OCI-LY1 (cell line): ENCODE data around the gene TMEM98.
"Not testable (repeated sequence)": the region's sequence is repeated elsewhere in the genome, so short reads cannot be mapped to it uniquely, and the experiment has no call there.

ENCODE experiments used
- H2AFZ ChIP-seq: fragments of 200-600 bp; sonication (generic), shearing (Covaris generic); 2 replicates; pipeline ENCODE4 v1.6.0; 2014; ENCODE audit warnings: antibody characterized with exemption, mild to moderate bottlenecking, low read length
- H3F3A ChIP-seq: fragments of 200-600 bp; sonication (generic), shearing (Covaris generic); 2 replicates; pipeline ENCODE4 v1.6.0; 2014; ENCODE audit warnings: mild to moderate bottlenecking, antibody characterized with exemption, low read length, moderate library complexity; ENCODE audit not compliant: insufficient read depth
- H3K27ac ChIP-seq: fragments of 200-600 bp; sonication (generic); 2 replicates; pipeline ENCODE4 v1.5.1; 2014; ENCODE audit warnings: low read length, mixed run types, mild to moderate bottlenecking, low read depth; ENCODE audit not compliant: poor library complexity, severe bottlenecking
- H3K27me3 ChIP-seq: fragments of 200-600 bp; sonication (generic); 2 replicates; pipeline ENCODE4 v1.6.0; 2014; ENCODE audit warnings: antibody characterized with exemption, mild to moderate bottlenecking, low read length, moderate library complexity; ENCODE audit not compliant: insufficient read depth
- H3K36me3 ChIP-seq: fragments of 200-600 bp; sonication (generic); 2 replicates; pipeline ENCODE4 v1.6.1; 2014; ENCODE audit warnings: mild to moderate bottlenecking, antibody characterized with exemption, low read length, moderate library complexity, mixed read lengths; ENCODE audit not compliant: insufficient read depth
- H3K4me1 ChIP-seq: fragments of 200-600 bp; sonication (generic); 2 replicates; pipeline ENCODE4 v1.5.1; 2014; ENCODE audit warnings: mild to moderate bottlenecking, low read length, moderate library complexity; ENCODE audit not compliant: insufficient read depth, severe bottlenecking
- H3K4me2 ChIP-seq: fragments of 200-600 bp; sonication (generic), shearing (Covaris generic); 2 replicates; pipeline ENCODE4 v1.6.1; 2014; ENCODE audit warnings: low read length
- H3K4me3 ChIP-seq: fragments of 200-600 bp; sonication (generic); 2 replicates; pipeline ENCODE4 v1.5.1; 2014; ENCODE audit warnings: low read length, low read depth, mild to moderate bottlenecking, mixed read lengths; ENCODE audit not compliant: poor library complexity, severe bottlenecking
- H3K79me2 ChIP-seq: fragments of 200-600 bp; shearing (Covaris generic); 2 replicates; pipeline ENCODE4 v1.6.1; 2016; ENCODE audit warnings: mixed run types, low read length, mixed read lengths; ENCODE audit not compliant: insufficient read depth
- H3K9ac ChIP-seq: fragments of 200-600 bp; sonication (generic), shearing (Covaris generic); 2 replicates; pipeline ENCODE4 v1.6.1; 2014; ENCODE audit warnings: mild to moderate bottlenecking, low read length, mixed read lengths
- H3K9me2 ChIP-seq: fragments of 200-600 bp; sonication (generic), shearing (Covaris generic); 2 replicates; pipeline ENCODE4 v1.6.1; 2014; ENCODE audit warnings: low read depth, mild to moderate bottlenecking, low read length, mixed read lengths
- H3K9me3 ChIP-seq: fragments of 200-600 bp; shearing (Covaris generic); 2 replicates; pipeline ENCODE4 v1.6.1; 2014; ENCODE audit warnings: low read length, mixed read lengths
- H4K20me1 ChIP-seq: fragments of 200-600 bp; sonication (generic), shearing (Covaris generic); 2 replicates; pipeline ENCODE4 v1.6.0; 2016; ENCODE audit warnings: mild to moderate bottlenecking, low read length; ENCODE audit not compliant: insufficient read depth
- EZH2 ChIP-seq: fragments of 200-600 bp; sonication (generic), shearing (Covaris generic); IDR thresholded peaks from 2 replicates; pipeline ENCODE4 v1.8.0; 2017; ENCODE audit warnings: borderline replicate concordance, mixed run types, mild to moderate bottlenecking, antibody characterized with exemption, low read length, moderate library complexity, mixed read lengths
- TF ChIP-seq, protein P1 (sequence below): fragments of 200-600 bp; sonication (generic), shearing (Covaris generic); IDR thresholded peaks from 2 replicates; pipeline ENCODE4 v1.5.1; 2017; ENCODE audit warnings: mild to moderate bottlenecking, antibody characterized with exemption, low read length, moderate library complexity, mixed read lengths

Gene TMEM98

GRCh38 chr17:32987868-32988267 lies 59.9 kb downstream of the TMEM98 start:
- not testable (repeated sequence) for H3K27ac ChIP-seq, H3K4me2 ChIP-seq, H2AFZ ChIP-seq, H3F3A ChIP-seq, H3K27me3 ChIP-seq, H4K20me1 ChIP-seq, H3K9me3 ChIP-seq, H3K4me1 ChIP-seq, H3K36me3 ChIP-seq, H3K4me3 ChIP-seq, H3K9me2 ChIP-seq, H3K9ac ChIP-seq, H3K79me2 ChIP-seq

GRCh38 chr17:32988481-32989101 lies 60.6 kb downstream of the TMEM98 start:
- Histone ChIP-seq H3K27ac (no peak overlapping the region), H3K9ac (no peak overlapping the region), H4K20me1 (no peaks in the 10 kb centered on the region), H3K4me2 (no peak overlapping the region), H3K9me3 (no peaks in the 10 kb centered on the region), H3K79me2 (no peaks in the 10 kb centered on the region), H3K4me3 (no peak overlapping the region), H3K9me2 (no peaks in the 10 kb centered on the region), H3K36me3 (no peaks in the 10 kb centered on the region), H2AFZ (no peak overlapping the region), H3F3A (no peaks in the 10 kb centered on the region), H3K27me3 (no peaks in the 10 kb centered on the region), H3K4me1 (no peaks in the 10 kb centered on the region)
- TF ChIP-seq, protein P1, sequence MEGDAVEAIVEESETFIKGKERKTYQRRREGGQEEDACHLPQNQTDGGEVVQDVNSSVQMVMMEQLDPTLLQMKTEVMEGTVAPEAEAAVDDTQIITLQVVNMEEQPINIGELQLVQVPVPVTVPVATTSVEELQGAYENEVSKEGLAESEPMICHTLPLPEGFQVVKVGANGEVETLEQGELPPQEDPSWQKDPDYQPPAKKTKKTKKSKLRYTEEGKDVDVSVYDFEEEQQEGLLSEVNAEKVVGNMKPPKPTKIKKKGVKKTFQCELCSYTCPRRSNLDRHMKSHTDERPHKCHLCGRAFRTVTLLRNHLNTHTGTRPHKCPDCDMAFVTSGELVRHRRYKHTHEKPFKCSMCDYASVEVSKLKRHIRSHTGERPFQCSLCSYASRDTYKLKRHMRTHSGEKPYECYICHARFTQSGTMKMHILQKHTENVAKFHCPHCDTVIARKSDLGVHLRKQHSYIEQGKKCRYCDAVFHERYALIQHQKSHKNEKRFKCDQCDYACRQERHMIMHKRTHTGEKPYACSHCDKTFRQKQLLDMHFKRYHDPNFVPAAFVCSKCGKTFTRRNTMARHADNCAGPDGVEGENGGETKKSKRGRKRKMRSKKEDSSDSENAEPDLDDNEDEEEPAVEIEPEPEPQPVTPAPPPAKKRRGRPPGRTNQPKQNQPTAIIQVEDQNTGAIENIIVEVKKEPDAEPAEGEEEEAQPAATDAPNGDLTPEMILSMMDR = no peak
- TF ChIP-seq EZH2 = no peak

DNA sequence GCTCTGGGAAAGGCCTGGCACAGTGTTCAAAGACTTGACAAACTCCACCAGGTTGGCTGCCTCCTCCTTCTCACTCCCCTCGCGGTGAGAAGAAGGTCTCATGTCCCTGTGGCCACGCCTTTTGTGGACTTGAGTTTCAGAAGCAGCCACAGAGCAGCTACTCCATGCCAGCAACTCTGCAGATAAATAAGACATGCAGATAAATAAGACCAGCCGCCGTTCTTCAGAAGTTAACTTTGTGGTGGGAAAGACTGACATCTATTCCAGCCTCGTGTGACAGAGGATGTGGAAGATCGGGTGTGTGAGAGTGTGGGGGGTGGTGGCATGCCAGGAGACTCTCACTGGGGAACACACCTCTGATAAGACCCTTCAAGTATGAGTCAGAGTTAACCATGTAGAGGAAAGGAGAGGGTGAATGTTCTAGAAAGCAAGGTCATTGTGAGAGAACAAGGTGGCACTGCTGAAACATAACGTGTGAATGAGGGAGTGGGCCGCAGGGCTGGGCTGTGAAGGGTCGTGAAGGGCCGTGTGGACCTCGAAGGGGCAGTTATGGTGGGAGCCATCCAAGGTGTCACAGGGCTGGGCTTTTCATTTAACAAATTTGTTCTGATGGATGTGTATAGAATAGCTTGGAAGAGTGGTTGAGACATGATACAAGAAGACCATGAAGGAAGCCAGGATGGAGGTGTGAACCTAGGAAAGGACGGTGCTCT lies 64.5 kb downstream of the TMEM98 start:
- Histone ChIP-seq H3K27ac (no peak overlapping the region), H3K27me3 (no peaks in the 10 kb centered on the region), H2AFZ (no peak overlapping the region), H3K36me3 (no peaks in the 10 kb centered on the region), H3K9ac (no peak overlapping the region), H3K9me2 (no peaks in the 10 kb centered on the region), H3K4me1 (no peaks in the 10 kb centered on the region), H4K20me1 (no peaks in the 10 kb centered on the region), H3K9me3 (no peaks in the 10 kb centered on the region), H3K79me2 (no peaks in the 10 kb centered on the region), H3K4me3 (no peak overlapping the region), H3F3A (no peaks in the 10 kb centered on the region), H3K4me2 (no peak overlapping the region)
- TF ChIP-seq, protein P1 = no peak
- no peak for TF ChIP-seq EZH2

DNA sequence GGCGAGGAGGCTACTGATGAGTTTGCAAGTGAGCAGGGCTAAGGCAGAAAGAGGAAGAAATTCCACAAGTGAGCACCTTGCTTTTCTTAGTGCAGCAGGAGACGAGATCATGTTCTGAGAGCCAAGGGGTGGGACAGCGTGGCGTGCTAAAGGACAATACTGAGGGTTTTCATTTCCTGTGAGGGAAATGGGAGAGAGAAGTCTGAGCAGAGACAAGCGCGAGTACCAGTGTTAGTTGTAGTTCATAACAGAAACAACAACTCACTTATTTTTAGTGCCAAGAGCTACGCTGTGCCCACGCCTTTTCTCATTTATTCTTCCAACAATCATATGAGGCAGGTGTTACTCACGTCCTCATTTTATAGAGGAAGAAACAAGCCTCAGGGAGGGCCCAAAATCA lies 66.0 kb downstream of the TMEM98 start:
- H3K36me3 ChIP-seq = no peaks in the 10 kb centered on the region
- H3K4me1 ChIP-seq = no peaks in the 10 kb centered on the region
- TF ChIP-seq, protein P1 = no peak
- no peaks in the 10 kb centered on the region for H3F3A ChIP-seq
- no peaks in the 10 kb centered on the region for H3K79me2 ChIP-seq
- H3K27ac ChIP-seq = no peak overlapping the region
- no peak overlapping the region for H2AFZ ChIP-seq
- no peak overlapping the region for H3K4me3 ChIP-seq
- no peaks in the 10 kb centered on the region for H3K27me3 ChIP-seq
- no peak overlapping the region for H3K4me2 ChIP-seq
- no peaks in the 10 kb centered on the region for H4K20me1 ChIP-seq
- H3K9me2 ChIP-seq = no peaks in the 10 kb centered on the region
- no peak overlapping the region for H3K9ac ChIP-seq
- no peaks in the 10 kb centered on the region for H3K9me3 ChIP-seq
